Measurements from ENCODE around the gene SEMA6D.

DNA sequence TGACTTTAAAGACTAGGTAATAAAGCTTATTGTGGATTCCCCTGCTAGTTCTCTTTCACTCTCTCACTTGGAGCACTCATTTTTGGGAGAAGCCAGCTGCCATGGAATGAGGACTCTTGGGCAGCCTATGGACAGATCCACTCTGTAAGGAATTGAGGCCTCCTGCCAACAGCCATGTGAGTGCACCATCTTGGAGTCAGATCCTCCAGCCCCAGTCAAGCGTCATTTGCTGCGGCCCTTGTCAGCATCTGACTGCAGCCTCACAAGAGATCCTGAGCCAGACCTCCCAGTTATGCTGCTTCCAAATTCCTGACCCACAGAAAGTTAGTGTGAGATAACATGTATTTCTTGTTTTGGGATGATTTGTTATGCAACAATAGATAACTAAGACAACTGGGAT is 101.9 kb downstream of the SEMA6D start:
- TF ChIP-seq CTCF (IDR thresholded peaks at IDR 0.05) (no peak), POLR2A (IDR thresholded peaks at IDR 0.05) (no peak), EP300 (IDR thresholded peaks at IDR 0.05) (no peak)
